ENCODE data around the gene OSCP1. TPM values are rescaled to one million over a fixed set of nuclear protein-coding genes. Genes with fewer than 3 reads are reported as not detected.

The OSCP1 gene
- total RNA-seq, 1 donor from 2014 or later = 1.2 TPM

DNA sequence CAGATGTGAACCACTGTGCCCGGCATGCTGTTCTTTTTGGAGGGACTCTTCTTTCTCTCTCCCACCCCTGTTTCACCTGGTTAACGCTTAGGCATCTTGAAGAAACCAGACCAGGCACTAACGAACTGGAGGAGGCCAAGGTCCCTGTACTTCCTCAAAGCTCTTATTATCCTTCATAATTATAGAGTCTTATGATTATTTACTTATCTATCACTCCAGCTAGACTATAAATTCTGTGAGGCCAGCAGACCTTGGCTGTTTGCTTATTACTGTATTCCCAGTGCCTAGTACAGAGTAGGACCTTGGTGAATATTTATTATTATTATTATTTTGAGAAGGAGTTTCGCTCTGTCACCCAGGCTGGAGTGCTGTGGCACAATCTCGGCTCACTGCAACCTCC lies 26.7 kb upstream of the OSCP1 start:
- no peak overlapping the region for H3K4me3 Mint-ChIP-seq

DNA sequence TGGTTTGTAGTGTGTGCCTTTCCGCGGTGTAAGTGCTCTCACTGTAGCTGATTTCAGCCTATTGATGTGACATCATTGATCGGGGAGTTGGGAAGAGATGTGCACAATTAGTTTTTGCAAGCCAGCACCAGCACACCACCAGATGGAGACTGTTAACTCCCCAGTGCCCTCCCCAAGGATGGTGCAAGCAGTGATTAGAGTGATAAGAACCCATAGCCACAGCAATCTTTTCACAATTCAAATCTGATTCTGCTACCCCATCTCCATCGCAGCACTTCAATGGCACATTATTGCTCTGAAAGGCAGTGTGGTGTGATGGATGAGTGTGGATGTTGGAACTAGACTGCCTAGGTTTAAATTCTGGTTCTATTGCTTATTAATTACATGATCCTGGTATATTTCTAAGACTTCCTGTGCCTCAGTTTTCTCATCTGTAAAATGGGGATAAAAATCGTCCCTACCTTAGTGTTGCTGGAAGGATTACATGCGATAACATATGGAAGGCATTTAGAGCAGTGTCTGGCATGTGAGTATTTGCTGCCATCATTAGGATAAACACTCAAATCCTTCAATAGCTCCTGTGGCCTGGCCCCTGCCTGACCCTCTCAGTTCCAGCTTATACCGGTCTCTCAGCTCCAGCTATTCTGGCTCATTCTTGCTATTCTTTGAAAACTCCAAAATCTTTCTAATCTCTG lies 25.8 kb upstream of the OSCP1 start:
- no peak for DNase-seq
- H3K27ac Mint-ChIP-seq = no peak overlapping the region
- ChIA-PET CTCF (no interaction called here), POLR2A (interaction anchor here (0.7 to 1.0 kb wide), 2 partner anchors 11 to 12 kb away, joined by 3 to 4 read pairs; partner anchors contain the start of gene MRPS15)
- peaks cover 3% of the 10 kb centered on the region for H3K4me1 Mint-ChIP-seq
- no peaks in the 10 kb centered on the region for H3K9me3 Mint-ChIP-seq
- TF ChIP-seq, protein P1, sequence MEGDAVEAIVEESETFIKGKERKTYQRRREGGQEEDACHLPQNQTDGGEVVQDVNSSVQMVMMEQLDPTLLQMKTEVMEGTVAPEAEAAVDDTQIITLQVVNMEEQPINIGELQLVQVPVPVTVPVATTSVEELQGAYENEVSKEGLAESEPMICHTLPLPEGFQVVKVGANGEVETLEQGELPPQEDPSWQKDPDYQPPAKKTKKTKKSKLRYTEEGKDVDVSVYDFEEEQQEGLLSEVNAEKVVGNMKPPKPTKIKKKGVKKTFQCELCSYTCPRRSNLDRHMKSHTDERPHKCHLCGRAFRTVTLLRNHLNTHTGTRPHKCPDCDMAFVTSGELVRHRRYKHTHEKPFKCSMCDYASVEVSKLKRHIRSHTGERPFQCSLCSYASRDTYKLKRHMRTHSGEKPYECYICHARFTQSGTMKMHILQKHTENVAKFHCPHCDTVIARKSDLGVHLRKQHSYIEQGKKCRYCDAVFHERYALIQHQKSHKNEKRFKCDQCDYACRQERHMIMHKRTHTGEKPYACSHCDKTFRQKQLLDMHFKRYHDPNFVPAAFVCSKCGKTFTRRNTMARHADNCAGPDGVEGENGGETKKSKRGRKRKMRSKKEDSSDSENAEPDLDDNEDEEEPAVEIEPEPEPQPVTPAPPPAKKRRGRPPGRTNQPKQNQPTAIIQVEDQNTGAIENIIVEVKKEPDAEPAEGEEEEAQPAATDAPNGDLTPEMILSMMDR (IDR thresholded peaks at IDR 0.05) = no peak
- intact Hi-C loops (cut with micrococcal nuclease) = no loop called here
- H3K4me3 Mint-ChIP-seq = no peak overlapping the region
- H3K36me3 Mint-ChIP-seq (ENCODE audit: low read depth) = no peaks in the 10 kb centered on the region
- ATAC-seq (ENCODE audit: low read depth) = no peak
- no peaks in the 10 kb centered on the region for H3K27me3 Mint-ChIP-seq

More for the DNA sequence above, 26.7 kb upstream of the OSCP1 start:
- no peaks in the 10 kb centered on the region for H3K9me3 Mint-ChIP-seq
- POLR2A ChIA-PET = interaction anchor here (0.7 to 1.0 kb wide), 2 partner anchors 10 to 13 kb away, joined by 3 to 4 read pairs; partner anchors contain the start of gene MRPS15
- TF ChIP-seq, protein P1 (IDR thresholded peaks at IDR 0.05) = no peak
- H3K27me3 Mint-ChIP-seq = peaks cover 3% of the 10 kb centered on the region
- no peak overlapping the region for H3K27ac Mint-ChIP-seq
- intact Hi-C loops (cut with micrococcal nuclease) = no loop called here
- ATAC-seq (ENCODE audit: low read depth) = no peak
- peaks cover 6% of the 10 kb centered on the region for H3K4me1 Mint-ChIP-seq
- no peaks in the 10 kb centered on the region for H3K36me3 Mint-ChIP-seq (ENCODE audit: low read depth)
- CTCF ChIA-PET = no interaction called here
- no peak for DNase-seq

GRCh38 chr1:36475341-36475740 lies 25.1 kb upstream of the OSCP1 start:
- POLR2A ChIA-PET = interaction anchor here (1.2 kb wide), 1 partner anchor 25 kb away, joined by 3 read pairs; the partner anchor contains the start of gene OSCP1

DNA sequence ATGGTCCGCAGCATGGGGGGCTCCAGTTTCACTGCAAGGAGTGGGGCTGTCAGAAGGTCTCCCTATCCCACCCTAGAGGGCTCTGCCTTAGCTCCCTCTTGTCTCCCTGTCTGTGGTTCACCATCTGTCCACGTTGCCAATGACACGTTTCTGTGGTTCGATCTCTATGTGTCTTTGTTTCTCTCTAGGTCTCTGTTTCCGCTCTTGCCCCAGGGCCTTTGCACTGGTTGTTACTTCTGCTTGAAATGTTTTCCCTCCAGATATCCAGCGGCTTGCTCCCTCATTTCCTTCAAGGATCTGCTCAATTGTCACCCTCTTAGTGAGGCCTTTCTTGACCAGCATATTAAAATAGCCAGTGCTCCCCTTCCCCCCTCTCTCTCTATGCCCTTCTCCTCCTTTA lies 22.4 kb upstream of the OSCP1 start:
- H3K27ac Mint-ChIP-seq = no peak overlapping the region
- H3K27me3 Mint-ChIP-seq = no peaks in the 10 kb centered on the region
- ATAC-seq (ENCODE audit: low read depth) (no peak), DNase-seq (no peak)
- no peaks in the 10 kb centered on the region for H3K9me3 Mint-ChIP-seq
- peaks cover 3% of the 10 kb centered on the region for H3K4me1 Mint-ChIP-seq
- ChIA-PET POLR2A (no interaction called here), CTCF (no interaction called here)
- no peaks in the 10 kb centered on the region for H3K36me3 Mint-ChIP-seq (ENCODE audit: low read depth)
- intact Hi-C loops (cut with micrococcal nuclease) = no loop called here
- TF ChIP-seq, protein P1 (IDR thresholded peaks at IDR 0.05) = no peak
- no peak overlapping the region for H3K4me3 Mint-ChIP-seq

More at GRCh38 chr1:36475341-36475740, 25.1 kb upstream of the OSCP1 start:
- no peaks in the 10 kb centered on the region for H3K27me3 Mint-ChIP-seq
- no peaks in the 10 kb centered on the region for H3K9me3 Mint-ChIP-seq
- H3K36me3 Mint-ChIP-seq (ENCODE audit: low read depth) = no peaks in the 10 kb centered on the region
- CTCF ChIA-PET = no interaction called here
- DNase-seq = no peak
- H3K27ac Mint-ChIP-seq = no peak overlapping the region
- TF ChIP-seq, protein P1 (IDR thresholded peaks at IDR 0.05) = no peak
- no peak overlapping the region for H3K4me3 Mint-ChIP-seq
- H3K4me1 Mint-ChIP-seq = peaks cover 3% of the 10 kb centered on the region
- intact Hi-C loops (cut with micrococcal nuclease) = no loop called here
- ATAC-seq (ENCODE audit: low read depth) = no peak

- no peak for DNase-seq
- no peaks in the 10 kb centered on the region for H3K27me3 Mint-ChIP-seq
- no peak overlapping the region for H3K27ac Mint-ChIP-seq
- ATAC-seq (ENCODE audit: low read depth) = no peak
- CTCF ChIA-PET = no interaction called here
- intact Hi-C loops (cut with micrococcal nuclease) = no loop called here
- H3K36me3 Mint-ChIP-seq (ENCODE audit: low read depth) = no peaks in the 10 kb centered on the region
- no peak overlapping the region for H3K4me3 Mint-ChIP-seq
- TF ChIP-seq, protein P1 (IDR thresholded peaks at IDR 0.05) = no peak
- no peaks in the 10 kb centered on the region for H3K9me3 Mint-ChIP-seq
- peaks cover 3% of the 10 kb centered on the region for H3K4me1 Mint-ChIP-seq
- POLR2A ChIA-PET = no interaction called here
Observed at GRCh38 chr1:36471830-36472641, 21.8 kb upstream of the OSCP1 start.
